ENCODE data around the gene TOGARAM1.
"Not testable (repeated sequence)": the region's sequence is repeated elsewhere in the genome, so short reads cannot be mapped to it uniquely, and the experiment has no call there.

Gene TOGARAM1

GRCh38 chr14:45051180-45051579 lies 89.2 kb downstream of the TOGARAM1 start:
- no peak for DNase-seq

GRCh38 chr14:45051896-45052295 lies 89.9 kb downstream of the TOGARAM1 start:
- DNase-seq = no peak

- DNase-seq = no peak
These were observed 95.4 kb downstream of the TOGARAM1 start for GRCh38 chr14:45057349-45057748.

- no peak for DNase-seq
These were observed 95.9 kb downstream of the TOGARAM1 start for GRCh38 chr14:45057881-45058364.

- no peak for DNase-seq
These were observed 98.6 kb downstream of the TOGARAM1 start for GRCh38 chr14:45060551-45060950.

GRCh38 chr14:45065540-45065939 lies 103.5 kb downstream of the TOGARAM1 start:
- no peak for DNase-seq

GRCh38 chr14:45065956-45066355 lies 104.0 kb downstream of the TOGARAM1 start:
- DNase-seq = no peak

GRCh38 chr14:45066667-45067066 lies 104.7 kb downstream of the TOGARAM1 start:
- no peak for DNase-seq

GRCh38 chr14:45068396-45068795 lies 106.4 kb downstream of the TOGARAM1 start:
- no peak for DNase-seq

GRCh38 chr14:45070215-45070614 lies 108.2 kb downstream of the TOGARAM1 start:
- DNase-seq = no peak

- DNase-seq = no peak
These were observed 110.1 kb downstream of the TOGARAM1 start for GRCh38 chr14:45072126-45072525.

GRCh38 chr14:45073231-45073879 lies 111.4 kb downstream of the TOGARAM1 start:
- DNase-seq = no peak

- no peak for DNase-seq
These were observed 116.3 kb downstream of the TOGARAM1 start for GRCh38 chr14:45078323-45078722.

GRCh38 chr14:45080416-45080968 lies 118.5 kb downstream of the TOGARAM1 start:
- DNase-seq = not testable (repeated sequence)

GRCh38 chr14:45081096-45081495 lies 119.1 kb downstream of the TOGARAM1 start:
- DNase-seq = not testable (repeated sequence)

- no peak for DNase-seq
These were observed 120.4 kb downstream of the TOGARAM1 start for GRCh38 chr14:45082420-45082819.

- no peak for DNase-seq
These were observed 121.6 kb downstream of the TOGARAM1 start for GRCh38 chr14:45083617-45083975.

GRCh38 chr14:45083976-45084722 lies 122.2 kb downstream of the TOGARAM1 start, which contains the start of gene PRPF39:
Gene PRPF39 (plus strand): TSS chr14:45084116. CDS start chr14:45095240, 11,124 bp downstream.
- DNase-seq = peak; percentile 83 to 91

- no peak for DNase-seq
These were observed 123.0 kb downstream of the TOGARAM1 start for GRCh38 chr14:45084946-45085346.

- DNase-seq = no peak
These were observed 127.8 kb downstream of the TOGARAM1 start for GRCh38 chr14:45089813-45090212.

GRCh38 chr14:45091710-45092109 lies 129.7 kb downstream of the TOGARAM1 start:
- DNase-seq = no peak

- no peak for DNase-seq
These were observed 132.3 kb downstream of the TOGARAM1 start for GRCh38 chr14:45094275-45094674.

- no peak for DNase-seq
These were observed 133.2 kb downstream of the TOGARAM1 start for GRCh38 chr14:45095143-45095542.

GRCh38 chr14:45096218-45096617 lies 134.2 kb downstream of the TOGARAM1 start:
- DNase-seq = no peak
